GM23338 (cell line): ENCODE measurements around the gene TSPAN6. TPM values are rescaled to one million over a fixed set of nuclear protein-coding genes. Genes with fewer than 3 reads are reported as not detected.

Experiments used
- ATAC-seq: fragments of 200-7000 bp; cut with Tn5 transposase; 3 replicates; pipeline ENCODE4 v1.9.1; 2020
- DNase-seq: peaks from one replicate; pipeline ENCODE4 v3.0.0-alpha.2; 2015; ENCODE audit warnings: low spot score
- H2AFZ ChIP-seq: fragments of 200-600 bp; sonication (generic); 2 replicates; pipeline ENCODE4 v1.8.0; 2016; ENCODE audit warnings: antibody characterized with exemption, mild to moderate bottlenecking, moderate library complexity
- H3F3A ChIP-seq: fragments of 200-600 bp; sonication (generic); replicated peaks from 2 replicates; pipeline ENCODE4 v1.8.0; 2017; ENCODE audit warnings: antibody characterized with exemption, mixed run types, low read depth
- H3K27ac ChIP-seq: fragments of 200-600 bp; sonication (generic); 2 replicates; pipeline ENCODE4 v1.6.1; 2016; ENCODE audit warnings: low read depth
- H3K27me3 ChIP-seq: fragments of 200-600 bp; sonication (generic); 2 replicates; pipeline ENCODE4 v1.8.0; 2016; ENCODE audit warnings: mild to moderate bottlenecking, mixed run types, moderate library complexity; ENCODE audit not compliant: insufficient read depth
- H3K36me3 ChIP-seq: fragments of 200-600 bp; sonication (generic); 2 replicates; pipeline ENCODE4 v1.8.0; 2016; ENCODE audit warnings: mild to moderate bottlenecking; ENCODE audit not compliant: insufficient read depth
- H3K4me1 ChIP-seq: fragments of 200-600 bp; sonication (generic); 2 replicates; pipeline ENCODE4 v1.8.0; 2016; ENCODE audit warnings: mild to moderate bottlenecking, moderate library complexity; ENCODE audit not compliant: insufficient read depth
- H3K4me2 ChIP-seq: fragments of 200-600 bp; sonication (generic); 2 replicates; pipeline ENCODE4 v1.7.1; 2017; ENCODE audit warnings: mixed run types
- H3K4me3 ChIP-seq: fragments of 200-600 bp; sonication (generic); 2 replicates; pipeline ENCODE4 v1.6.1; 2016; ENCODE audit warnings: mixed run types
- H3K79me2 ChIP-seq: fragments of 200-600 bp; sonication (generic); replicated peaks from 2 replicates; pipeline ENCODE4 v1.8.0; 2017; ENCODE audit warnings: mild to moderate bottlenecking; ENCODE audit not compliant: insufficient read depth
- H3K9me2 ChIP-seq: fragments of 200-600 bp; sonication (generic); 2 replicates; pipeline ENCODE4 v1.8.0; 2017; ENCODE audit not compliant: insufficient read depth
- H4K20me1 ChIP-seq: fragments of 200-600 bp; sonication (generic); replicated peaks from 2 replicates; pipeline ENCODE4 v1.8.0; 2017; ENCODE audit warnings: mild to moderate bottlenecking; ENCODE audit not compliant: insufficient read depth
- H3K27ac Mint-ChIP-seq: 2 replicates; pipeline ENCODE4 v1.8.0; 2020; ENCODE audit warnings: inconsistent platforms, mild to moderate bottlenecking, moderate library complexity, mixed read lengths
- H3K27me3 Mint-ChIP-seq: 3 replicates; pipeline ENCODE4 v1.8.0; 2022; ENCODE audit warnings: low read depth, mild to moderate bottlenecking, moderate library complexity, mixed read lengths, inconsistent platforms; ENCODE audit not compliant: insufficient read depth, poor library complexity
- H3K36me3 Mint-ChIP-seq: 3 replicates; pipeline ENCODE4 v1.8.0; 2021; ENCODE audit warnings: low read depth, mild to moderate bottlenecking, inconsistent platforms, moderate library complexity, mixed read lengths
- H3K4me1 Mint-ChIP-seq: 3 replicates; pipeline ENCODE4 v1.8.0; 2020; ENCODE audit warnings: mild to moderate bottlenecking, inconsistent platforms, mixed read lengths
- H3K4me3 Mint-ChIP-seq: 3 replicates; pipeline ENCODE4 v1.8.0; 2021; ENCODE audit warnings: moderate library complexity, mild to moderate bottlenecking, inconsistent platforms, mixed read lengths
- H3K9me3 Mint-ChIP-seq: 3 replicates; pipeline ENCODE4 v1.8.0; 2020; ENCODE audit warnings: moderate library complexity, mild to moderate bottlenecking, inconsistent platforms, mixed read lengths
- CREB1 ChIP-seq: fragments of 250-450 bp; sonication (Bioruptor Pico); IDR thresholded peaks from 2 replicates; pipeline ENCODE4 v1.5.0; 2020; ENCODE audit warnings: low read depth, mild to moderate bottlenecking, moderate library complexity
- CTCF ChIP-seq, 2 experiments: fragments of 200-600 bp in 1 of 2; sonication (generic) in 1 of 2; conservative IDR thresholded peaks; 2 replicates each; pipeline versions ENCODE4 v1.5.1 to v1.6.1; 2016 to 2017; ENCODE audit warnings: antibody characterized with exemption in 2 of 2, low read depth in 2 of 2, mild to moderate bottlenecking in 2 of 2, moderate library complexity in 1 of 2
- ETS1 ChIP-seq: IDR thresholded peaks from 2 replicates; pipeline ENCODE4 v1.6.1; 2016; ENCODE audit warnings: antibody characterized with exemption
- EZH2 ChIP-seq: fragments of 200-600 bp; sonication (generic); IDR thresholded peaks from one replicate; pipeline ENCODE4 v1.8.0; 2017; ENCODE audit warnings: antibody characterized with exemption, mild to moderate bottlenecking, low read depth; ENCODE audit not compliant: unreplicated experiment
- EZH2phosphoT487 ChIP-seq: fragments of 200-600 bp; sonication (generic); IDR thresholded peaks from one replicate; pipeline ENCODE4 v1.8.1; 2018; ENCODE audit warnings: antibody characterized with exemption; ENCODE audit not compliant: unreplicated experiment
- JUNB ChIP-seq: IDR thresholded peaks from one replicate; pipeline ENCODE4 v1.6.1; 2016; ENCODE audit warnings: antibody characterized with exemption; ENCODE audit not compliant: unreplicated experiment
- NANOG ChIP-seq: IDR thresholded peaks from 2 replicates; pipeline ENCODE4 v1.6.1; 2016; ENCODE audit warnings: antibody characterized with exemption, borderline replicate concordance
- POLR2AphosphoS5 ChIP-seq: IDR thresholded peaks from 2 replicates; pipeline ENCODE4 v1.6.1; 2016; ENCODE audit warnings: antibody characterized with exemption, low read depth
- REST ChIP-seq: IDR thresholded peaks from one replicate; pipeline ENCODE4 v1.6.1; 2018; ENCODE audit warnings: antibody characterized with exemption; ENCODE audit not compliant: unreplicated experiment
- STAT1 ChIP-seq: IDR thresholded peaks from one replicate; pipeline ENCODE4 v1.6.1; 2016; ENCODE audit warnings: antibody characterized with exemption; ENCODE audit not compliant: unreplicated experiment
- ZNF114 ChIP-seq: fragments of 250-450 bp; sonication (Bioruptor Pico); IDR thresholded peaks from 2 replicates; pipeline ENCODE4 v1.5.0; 2020; ENCODE audit warnings: mild to moderate bottlenecking, moderate library complexity
- ZNF331 ChIP-seq: fragments of 250-450 bp; sonication (Bioruptor Pico); IDR thresholded peaks from 2 replicates; pipeline ENCODE4 v1.5.0; 2020; ENCODE audit warnings: low read depth, mild to moderate bottlenecking, moderate library complexity
- polyA plus RNA-seq: library from polyadenylated mRNA; unstranded; fragments of >200 nt; fragmentation: Nextera tagmentation; extraction: Ambion mirVana; gene quantifications from 2 replicates; pipeline ENCODE4 v1.2.1, GENCODE V29; 2016
- total RNA-seq: library from RNA; depleted of rRNA; stranded (reverse); fragments of >200 nt; shearing (Covaris generic); gene quantifications from 2 replicates; pipeline ENCODE4 v1.2.3, GENCODE V29; 2014

The TSPAN6 gene
- total and polyA plus RNA-seq, 2 experiments from 2014 or later = 55.6 to 75.3 TPM

- Histone ChIP-seq H3F3A (no peaks in the 10 kb centered on the region), H3K4me3 (peak overlapping the region; percentile 65), H2AFZ (0 out of 2 replicates have a peak overlapping the region, but pooled peaks have one; percentile 47), H3K27ac (peak overlapping the region; percentile 82; the same call in 1 of the 2 replicates), H3K36me3 (peaks cover 3% of the 10 kb centered on the region; the same call in 1 of the 2 replicates), H3K79me2 (peaks cover 6% of the 10 kb centered on the region; the same call in 1 of the 2 replicates), H4K20me1 (no peaks in the 10 kb centered on the region), H3K9me2 (no peaks in the 10 kb centered on the region), H3K4me1 (peaks cover 3% of the 10 kb centered on the region), H3K27me3 (no peaks in the 10 kb centered on the region), H3K4me2 (peak overlapping the region; percentile 83)
- peak; percentile 73; the same call in 2 of the 3 replicates for ATAC-seq
- peaks cover 28% of the 10 kb centered on the region; the same call in 2 of the 3 replicates for H3K36me3 Mint-ChIP-seq
- TF ChIP-seq NANOG = no peak
- no peaks in the 10 kb centered on the region for H3K27me3 Mint-ChIP-seq
- H3K4me3 Mint-ChIP-seq = peak overlapping the region; percentile 92
- H3K9me3 Mint-ChIP-seq = no peaks in the 10 kb centered on the region
- peak overlapping the region; percentile 99 for H3K27ac Mint-ChIP-seq
- peak; percentile 38 for DNase-seq
- peaks cover 8% of the 10 kb centered on the region; the same call in 2 of the 3 replicates for H3K4me1 Mint-ChIP-seq
Observed at GRCh38 chrX:100635989-100636320, 651 bp downstream of the TSPAN6 start.

GRCh38 chrX:100635040-100635439 is 1.6 kb downstream of the TSPAN6 start:
- no peaks in the 10 kb centered on the region for H3K27me3 ChIP-seq
- Mint-ChIP-seq H3K36me3 (peaks cover 37% of the 10 kb centered on the region; the same call in 2 of the 3 replicates), H3K27me3 (no peaks in the 10 kb centered on the region), H3K4me1 (peaks cover 8% of the 10 kb centered on the region; the same call in 2 of the 3 replicates), H3K27ac (no peak overlapping the region), H3K4me3 (peak overlapping the region; percentile 92), H3K9me3 (no peaks in the 10 kb centered on the region)
- no peak overlapping the region for H2AFZ ChIP-seq
- H3K9me2 ChIP-seq = no peaks in the 10 kb centered on the region
- H4K20me1 ChIP-seq = no peaks in the 10 kb centered on the region
- peaks cover 3% of the 10 kb centered on the region for H3K4me1 ChIP-seq
- peak overlapping the region; percentile 65 for H3K4me3 ChIP-seq
- no peak overlapping the region for H3K27ac ChIP-seq
- peaks cover 6% of the 10 kb centered on the region; the same call in 1 of the 2 replicates for H3K79me2 ChIP-seq
- no peaks in the 10 kb centered on the region for H3F3A ChIP-seq
- peaks cover 3% of the 10 kb centered on the region; the same call in 1 of the 2 replicates for H3K36me3 ChIP-seq
- DNase-seq (no peak), ATAC-seq (no peak)
- peak overlapping the region; percentile 83 for H3K4me2 ChIP-seq
- TF ChIP-seq CREB1 (CRISPR knock-in tag) (no peak), EZH2phosphoT487 (no peak), NANOG (no peak), REST (no peak), POLR2AphosphoS5 (no peak), ETS1 (no peak), EZH2 (no peak), ZNF331 (CRISPR knock-in tag) (no peak), ZNF114 (CRISPR knock-in tag) (no peak), CTCF (conservative IDR thresholded peaks at IDR 0.05; ENCODE audit: low read depth in 2 of 2) (no peak), STAT1 (no peak), JUNB (no peak)
